HUES48 (cell line): Measurements from ENCODE around the gene EPC1.
"Not testable (repeated sequence)": the region's sequence is repeated elsewhere in the genome, so short reads cannot be mapped to it uniquely, and the experiment has no call there.

Source experiments
- H3K27ac ChIP-seq: one replicate; pipeline ENCODE4 v1.7.0; 2013; ENCODE audit warnings: low read depth, low read length, inconsistent platforms
- H3K27me3 ChIP-seq: 2 replicates; pipeline ENCODE4 v1.6.1; 2013; ENCODE audit warnings: mild to moderate bottlenecking, low read length; ENCODE audit not compliant: control insufficient read depth, insufficient read depth
- H3K36me3 ChIP-seq: 2 replicates; pipeline ENCODE4 v1.6.1; 2013; ENCODE audit warnings: low read length; ENCODE audit not compliant: control insufficient read depth, insufficient read depth
- H3K4me1 ChIP-seq: 2 replicates; pipeline ENCODE4 v1.6.1; 2013; ENCODE audit warnings: mild to moderate bottlenecking, low read length; ENCODE audit not compliant: control insufficient read depth, insufficient read depth
- H3K4me3 ChIP-seq: 2 replicates; pipeline ENCODE4 v1.5.1; 2013; ENCODE audit warnings: mild to moderate bottlenecking, low read depth, low read length
- H3K9ac ChIP-seq: 2 replicates; pipeline ENCODE4 v1.6.1; 2013; ENCODE audit warnings: mild to moderate bottlenecking, low read depth, low read length, moderate library complexity
- H3K9me3 ChIP-seq: 2 replicates; pipeline ENCODE4 v1.6.1; 2013; ENCODE audit warnings: low read length; ENCODE audit not compliant: control insufficient read depth, insufficient read depth

Gene EPC1

DNA sequence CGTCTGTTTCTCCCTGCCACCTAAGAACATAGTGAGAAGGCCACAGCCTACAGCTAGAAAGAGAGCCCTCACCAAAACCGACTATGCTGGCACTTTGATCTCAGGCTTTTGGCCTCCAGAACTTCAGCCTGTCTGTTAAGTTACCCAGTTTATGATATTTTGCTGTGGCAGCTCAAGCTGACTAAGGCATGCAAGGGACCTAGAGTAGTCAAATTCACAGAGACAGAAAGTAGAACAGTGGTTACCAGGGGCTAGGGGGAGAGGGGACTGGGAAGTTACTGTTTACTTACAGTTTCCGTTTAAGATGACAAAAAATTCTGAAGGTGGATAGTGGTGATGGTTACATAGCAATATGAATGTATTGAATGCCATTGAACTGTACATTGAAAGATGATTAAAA is 96.5 kb downstream of the EPC1 start:
- not testable (repeated sequence) for H3K27me3 ChIP-seq, H3K9ac ChIP-seq, H3K36me3 ChIP-seq, H3K9me3 ChIP-seq, H3K4me3 ChIP-seq, H3K4me1 ChIP-seq, H3K27ac ChIP-seq

DNA sequence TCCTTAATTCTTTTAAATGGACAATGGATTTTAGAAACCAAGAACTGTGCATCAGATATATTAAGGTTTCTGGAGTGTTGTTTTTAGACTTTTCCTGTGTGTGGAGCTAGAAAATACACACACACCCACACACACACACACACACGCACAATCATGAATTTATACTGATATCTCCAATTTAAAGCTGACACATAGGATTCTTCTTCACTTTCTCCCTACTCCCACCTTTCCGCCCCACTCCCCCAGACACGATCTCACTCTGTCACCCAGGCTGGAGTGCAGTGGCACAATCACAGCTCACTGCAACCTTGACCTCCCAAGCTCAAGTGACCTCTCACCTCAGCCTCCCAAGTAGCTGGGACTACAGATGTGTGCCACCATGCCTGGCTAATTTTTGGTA is 100.3 kb downstream of the EPC1 start:
- H3K4me1 ChIP-seq = no peaks in the 10 kb centered on the region
- H3K27me3 ChIP-seq = no peaks in the 10 kb centered on the region
- no peak overlapping the region for H3K27ac ChIP-seq
- H3K9me3 ChIP-seq = no peaks in the 10 kb centered on the region
- H3K4me3 ChIP-seq = no peak overlapping the region
- H3K36me3 ChIP-seq = no peaks in the 10 kb centered on the region
- no peak overlapping the region for H3K9ac ChIP-seq

DNA sequence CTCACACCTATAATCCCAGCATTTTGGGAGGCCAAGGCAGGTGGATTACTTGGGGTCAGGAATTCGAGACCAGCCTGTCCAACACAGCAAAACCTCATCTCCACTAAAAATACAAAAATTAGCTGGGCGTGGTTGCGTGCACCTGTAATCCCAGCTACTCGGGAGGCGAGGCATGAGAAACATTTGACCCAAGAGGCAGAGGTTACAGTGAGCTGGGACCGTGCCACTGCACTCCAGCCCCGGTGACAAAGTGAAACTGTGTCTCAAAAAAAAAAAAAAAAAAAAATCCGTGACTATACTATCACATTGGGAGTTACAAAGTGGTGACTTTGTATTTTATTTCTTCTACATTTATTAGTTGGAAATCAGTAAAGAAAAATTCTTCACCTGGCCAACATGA is 101.2 kb downstream of the EPC1 start:
- H3K9ac ChIP-seq = no peak overlapping the region
- no peaks in the 10 kb centered on the region for H3K36me3 ChIP-seq
- H3K4me1 ChIP-seq = no peaks in the 10 kb centered on the region
- no peaks in the 10 kb centered on the region for H3K27me3 ChIP-seq
- H3K27ac ChIP-seq = no peak overlapping the region
- H3K4me3 ChIP-seq = no peak overlapping the region
- no peaks in the 10 kb centered on the region for H3K9me3 ChIP-seq

DNA sequence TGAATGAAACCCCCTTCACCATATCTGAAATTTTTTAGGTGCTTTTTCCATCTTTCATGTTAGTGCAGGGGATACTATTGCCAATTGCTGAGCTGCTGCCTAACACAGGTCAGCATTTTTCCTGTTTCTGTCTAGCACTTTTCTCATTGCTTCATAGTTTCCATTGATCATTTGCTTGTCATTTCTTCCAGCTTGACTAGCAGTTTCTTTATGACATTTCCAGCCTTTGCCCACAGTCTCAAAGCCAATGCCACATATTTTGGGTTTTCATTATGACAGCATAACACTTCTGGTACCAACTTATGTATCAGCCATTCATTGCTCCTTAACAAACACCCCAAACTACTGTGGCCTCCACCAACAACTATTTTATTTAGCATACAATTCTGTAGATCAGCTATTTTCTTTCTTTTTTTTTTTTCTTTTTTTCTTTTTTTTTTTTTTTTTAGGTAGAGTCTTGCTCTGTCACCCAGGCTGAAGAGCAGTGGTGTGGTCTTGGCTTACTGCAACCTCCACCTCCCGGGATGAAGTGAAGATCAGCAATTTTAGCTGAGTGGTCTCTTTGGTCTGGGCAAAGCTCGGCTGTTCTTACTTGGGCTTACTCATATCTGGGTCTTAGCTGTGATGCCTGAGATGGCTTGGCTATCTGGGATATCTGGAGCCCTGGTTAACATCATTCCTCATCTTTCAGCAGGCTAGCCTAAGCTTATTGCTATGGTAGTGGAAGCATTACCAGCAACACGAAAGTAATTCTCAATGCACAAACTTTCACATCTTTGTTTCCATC is 102.3 kb downstream of the EPC1 start:
- Histone ChIP-seq H3K27me3 (no peaks in the 10 kb centered on the region), H3K4me1 (no peaks in the 10 kb centered on the region), H3K9ac (no peak overlapping the region), H3K36me3 (no peaks in the 10 kb centered on the region), H3K9me3 (no peaks in the 10 kb centered on the region), H3K27ac (no peak overlapping the region), H3K4me3 (no peak overlapping the region)

DNA sequence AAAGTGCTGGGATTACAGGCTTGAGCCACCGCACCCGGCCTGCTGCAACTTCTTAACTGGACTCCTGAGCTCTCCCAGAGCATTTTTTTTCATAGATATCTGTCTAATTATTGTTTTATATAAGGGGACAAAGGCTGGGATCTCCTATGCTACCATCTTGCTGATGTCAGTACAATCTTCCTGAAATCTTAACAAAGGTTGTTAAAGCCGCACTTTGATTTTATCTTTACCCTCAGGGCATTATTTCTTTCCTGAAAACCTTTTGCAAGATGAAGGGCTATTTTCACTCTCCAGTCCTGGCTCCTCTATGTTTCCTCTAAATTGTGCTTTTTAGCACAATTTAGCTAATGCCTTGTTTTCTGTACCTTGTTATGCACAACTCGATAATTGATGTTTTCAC is 102.9 kb downstream of the EPC1 start:
- Histone ChIP-seq H3K36me3 (no peaks in the 10 kb centered on the region), H3K27me3 (no peaks in the 10 kb centered on the region), H3K4me3 (no peak overlapping the region)

DNA sequence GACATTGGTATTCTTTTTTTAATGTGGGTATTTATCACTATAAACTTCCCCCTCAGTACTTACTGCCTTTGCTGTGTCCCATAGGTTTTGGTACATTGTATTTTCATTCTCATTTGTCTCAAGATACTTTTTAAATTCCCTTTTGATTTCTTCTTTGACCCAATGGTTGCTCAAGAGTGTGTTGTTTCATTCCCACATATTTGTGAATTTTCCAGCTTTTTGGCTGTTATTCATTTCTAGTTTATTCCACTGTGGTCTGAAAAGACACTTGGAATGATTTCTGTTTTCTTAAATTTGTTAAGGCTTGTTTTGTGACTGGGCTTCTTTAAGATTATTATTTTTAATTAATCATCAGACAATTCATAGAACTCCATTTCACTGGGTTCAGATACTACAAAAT is 105.0 kb downstream of the EPC1 start:
- Histone ChIP-seq H3K4me1 (no peaks in the 10 kb centered on the region), H3K9me3 (no peaks in the 10 kb centered on the region), H3K27ac (no peak overlapping the region), H3K36me3 (no peaks in the 10 kb centered on the region), H3K9ac (no peak overlapping the region), H3K4me3 (no peak overlapping the region), H3K27me3 (no peaks in the 10 kb centered on the region)

More for the DNA sequence above, 102.9 kb downstream of the EPC1 start:
- Histone ChIP-seq H3K9me3 (no peaks in the 10 kb centered on the region), H3K27ac (no peak overlapping the region), H3K4me1 (no peaks in the 10 kb centered on the region), H3K9ac (no peak overlapping the region)

DNA sequence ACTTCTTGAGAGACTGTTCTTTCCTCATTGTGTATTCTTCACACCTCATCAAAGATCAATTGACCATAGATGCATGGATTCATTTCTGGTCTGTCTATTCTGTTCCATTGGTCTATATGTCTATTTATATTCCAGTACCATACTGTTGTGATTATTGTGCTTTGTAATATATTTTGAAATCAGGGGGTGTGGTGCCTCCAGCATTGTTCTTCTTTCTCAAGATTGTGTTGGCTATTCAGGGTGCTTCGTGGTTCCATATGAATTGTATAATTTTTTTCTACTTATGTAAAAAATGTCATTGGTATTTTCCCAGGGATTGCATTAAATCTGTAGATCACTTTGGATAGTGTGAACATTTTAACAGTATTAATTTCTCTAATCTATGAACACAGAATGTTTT is 106.5 kb downstream of the EPC1 start:
- Histone ChIP-seq H3K9ac (no peak overlapping the region), H3K9me3 (0 out of 2 replicates have a peak, but pooled peaks cover 3% of the 10 kb centered on the region), H3K4me3 (no peak overlapping the region), H3K36me3 (no peaks in the 10 kb centered on the region), H3K27ac (no peak overlapping the region), H3K4me1 (no peaks in the 10 kb centered on the region), H3K27me3 (no peaks in the 10 kb centered on the region)

DNA sequence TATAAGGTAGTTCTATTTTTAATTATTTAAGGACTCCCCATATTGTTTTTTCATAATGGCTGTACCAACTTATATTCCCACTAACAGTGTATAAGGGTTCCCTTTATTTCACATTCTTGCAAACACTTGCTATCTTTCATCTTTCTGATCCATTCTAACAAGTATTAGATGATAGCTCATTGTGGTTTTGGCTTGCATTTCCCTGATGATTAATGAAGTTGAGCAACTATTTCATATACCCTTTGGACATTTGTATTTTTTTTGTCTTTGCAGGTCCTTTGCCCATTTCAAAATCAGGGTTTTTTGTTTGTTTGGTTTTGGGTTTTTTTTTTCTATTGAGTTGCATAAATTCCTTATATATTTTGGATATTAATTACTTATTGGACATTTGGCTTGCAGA is 107.2 kb downstream of the EPC1 start:
- Histone ChIP-seq H3K27ac (no peak overlapping the region), H3K9me3 (0 out of 2 replicates have a peak, but pooled peaks cover 4% of the 10 kb centered on the region), H3K9ac (no peak overlapping the region), H3K27me3 (no peaks in the 10 kb centered on the region), H3K36me3 (no peaks in the 10 kb centered on the region), H3K4me3 (no peak overlapping the region), H3K4me1 (no peaks in the 10 kb centered on the region)

DNA sequence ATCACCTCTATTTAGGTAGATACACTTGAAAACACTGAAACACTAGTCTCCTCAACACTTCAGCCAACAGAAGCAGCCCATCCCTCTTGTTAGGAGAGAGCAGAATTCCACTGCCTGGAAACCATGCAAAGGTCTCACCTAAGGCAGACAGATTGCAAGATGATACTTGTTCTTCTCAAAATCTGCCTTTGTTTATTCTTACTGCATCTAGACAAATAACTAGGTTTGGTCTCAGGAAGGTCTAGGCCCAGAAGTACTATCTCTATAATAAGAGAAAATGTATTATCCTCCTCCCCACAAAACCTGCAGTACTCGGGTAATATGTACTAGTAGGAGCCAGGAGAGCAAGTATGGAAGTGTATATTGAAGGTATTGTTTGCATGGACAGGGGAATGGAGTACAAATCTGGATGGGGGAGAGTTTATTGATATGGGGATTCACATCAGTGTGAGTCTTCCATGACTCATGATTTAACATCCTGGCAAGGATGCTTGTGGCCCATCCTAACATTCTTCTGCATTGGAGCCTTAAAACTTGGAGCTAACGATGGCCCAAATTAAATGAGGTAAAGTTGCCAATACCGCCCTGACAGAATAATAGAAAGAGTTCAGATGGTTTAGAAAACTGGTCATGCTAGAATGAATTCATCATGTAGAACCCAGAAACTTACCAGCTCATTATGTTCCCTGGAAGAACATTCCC is 109.2 kb downstream of the EPC1 start:
- H3K4me1 ChIP-seq = no peaks in the 10 kb centered on the region
- 0 out of 2 replicates have a peak, but pooled peaks cover 4% of the 10 kb centered on the region for H3K9me3 ChIP-seq
- no peak overlapping the region for H3K9ac ChIP-seq
- H3K36me3 ChIP-seq = no peaks in the 10 kb centered on the region
- no peak overlapping the region for H3K27ac ChIP-seq
- H3K4me3 ChIP-seq = no peak overlapping the region
- H3K27me3 ChIP-seq = no peaks in the 10 kb centered on the region

DNA sequence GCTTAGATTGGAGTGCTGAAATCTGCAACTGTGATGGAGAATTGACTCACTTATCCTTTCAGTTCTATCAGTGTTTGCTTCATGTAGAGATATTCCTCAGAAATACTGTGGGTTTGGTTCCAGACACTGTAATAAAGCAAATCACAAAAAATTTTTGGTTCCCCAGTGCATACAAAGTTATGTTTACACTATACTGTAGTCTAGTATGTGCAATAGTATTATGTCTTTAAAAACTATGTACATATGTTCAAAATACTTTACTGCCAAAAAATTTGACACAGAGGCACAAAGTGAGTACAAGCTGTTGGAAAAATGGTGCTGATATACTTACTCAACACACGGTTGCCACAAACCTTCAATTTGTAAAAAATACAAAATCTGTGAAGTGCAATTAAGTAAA is 112.5 kb downstream of the EPC1 start:
- Histone ChIP-seq H3K4me1 (peaks cover 5% of the 10 kb centered on the region; the same call in 1 of the 2 replicates), H3K27ac (no peak overlapping the region), H3K9ac (no peak overlapping the region), H3K27me3 (no peaks in the 10 kb centered on the region), H3K9me3 (peaks cover 4% of the 10 kb centered on the region; the same call in 1 of the 2 replicates), H3K36me3 (no peaks in the 10 kb centered on the region), H3K4me3 (no peak overlapping the region)

DNA sequence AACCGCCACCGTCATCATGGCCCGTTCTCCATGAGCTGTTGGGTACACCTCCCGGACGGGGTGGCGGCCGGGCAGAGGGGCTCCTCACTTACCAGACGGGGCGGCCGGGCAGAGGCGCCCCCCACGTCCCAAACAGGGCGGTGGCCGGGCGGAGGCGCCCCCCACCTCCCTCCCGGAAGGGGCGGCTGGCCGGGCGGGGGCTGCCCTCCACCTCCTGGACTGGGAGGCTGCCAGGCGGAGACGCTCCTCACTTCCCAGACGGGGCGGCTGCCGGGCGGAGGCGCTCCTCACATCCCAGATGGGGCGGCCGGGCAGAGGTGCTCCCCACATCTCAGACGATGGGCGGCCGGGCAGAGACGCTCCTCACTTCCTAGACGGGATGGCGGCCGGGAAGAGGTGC is 113.6 kb downstream of the EPC1 start:
- not testable (repeated sequence) for H3K4me1 ChIP-seq, H3K27me3 ChIP-seq, H3K9me3 ChIP-seq, H3K4me3 ChIP-seq, H3K27ac ChIP-seq, H3K9ac ChIP-seq, H3K36me3 ChIP-seq
